ENCODE measurements around the gene GTF2IRD1. TPM values are rescaled to one million over a fixed set of nuclear protein-coding genes. Genes with fewer than 3 reads are reported as not detected.

The GTF2IRD1 gene
- total RNA-seq, 2 donors from 2014 or later, result not detected

GRCh38 chr7:74570533-74571156, 116.9 kb downstream of the GTF2IRD1 start:
- Mint-ChIP-seq H3K4me3 (no peak overlapping the region), H3K4me1 (ENCODE audit: low read depth in 2 of 2) (peaks cover 0 to 8% of the 10 kb centered on the region in 2 donors), H3K27ac (no peak overlapping the region), H3K27me3 (peaks cover 0 to 10% of the 10 kb centered on the region in 2 donors), H3K9me3 (no peaks in the 10 kb centered on the region), H3K36me3 (no peaks in the 10 kb centered on the region)
- ATAC-seq, result no peak
- no peak for DNase-seq (ENCODE audit: low spot score)

- peaks cover 0 to 8% of the 10 kb centered on the region in 2 donors for H3K4me1 Mint-ChIP-seq (ENCODE audit: low read depth in 2 of 2)
- ATAC-seq (no peak), DNase-seq (ENCODE audit: low spot score) (no peak)
- no peak overlapping the region for H3K27ac Mint-ChIP-seq
- H3K36me3 Mint-ChIP-seq, result no peaks in the 10 kb centered on the region
- H3K4me3 Mint-ChIP-seq, result no peak overlapping the region
- peaks cover 0 to 10% of the 10 kb centered on the region in 2 donors for H3K27me3 Mint-ChIP-seq
- H3K9me3 Mint-ChIP-seq, result no peaks in the 10 kb centered on the region
Observed at GRCh38 chr7:74572301-74572979, 118.7 kb downstream of the GTF2IRD1 start.

- no peaks in the 10 kb centered on the region for H3K36me3 Mint-ChIP-seq
- no peak overlapping the region for H3K27ac Mint-ChIP-seq
- H3K27me3 Mint-ChIP-seq, result peaks cover 0 to 7% of the 10 kb centered on the region in 2 donors
- DNase-seq (ENCODE audit: low spot score), result no peak
- no peaks in the 10 kb centered on the region for H3K9me3 Mint-ChIP-seq
- no peak overlapping the region for H3K4me3 Mint-ChIP-seq
- H3K4me1 Mint-ChIP-seq (ENCODE audit: low read depth in 2 of 2), result peaks cover 0 to 8% of the 10 kb centered on the region in 2 donors
- peak in 1 of 2 donors; percentile 16 for ATAC-seq
Observed at GRCh38 chr7:74573512-74573911, 119.8 kb downstream of the GTF2IRD1 start.

- Mint-ChIP-seq H3K27ac (no peak overlapping the region), H3K27me3 (peaks cover 0 to 4% of the 10 kb centered on the region in 2 donors), H3K4me1 (ENCODE audit: low read depth in 2 of 2) (peaks cover 0 to 2% of the 10 kb centered on the region in 2 donors), H3K9me3 (no peaks in the 10 kb centered on the region), H3K4me3 (no peak overlapping the region), H3K36me3 (no peaks in the 10 kb centered on the region)
- no peak for DNase-seq (ENCODE audit: low spot score)
- ATAC-seq, result no peak
Observed at GRCh38 chr7:74575083-74575784, 121.5 kb downstream of the GTF2IRD1 start.

GRCh38 chr7:74575811-74576210, 122.1 kb downstream of the GTF2IRD1 start:
- H3K27me3 Mint-ChIP-seq, result peaks cover 0 to 4% of the 10 kb centered on the region in 2 donors
- ATAC-seq, result no peak

GRCh38 chr7:74579800-74580685, 126.3 kb downstream of the GTF2IRD1 start:
- ATAC-seq (no peak), DNase-seq (ENCODE audit: low spot score) (no peak)
- H3K4me3 Mint-ChIP-seq, result no peak overlapping the region
- H3K9me3 Mint-ChIP-seq, result no peaks in the 10 kb centered on the region
- H3K27ac Mint-ChIP-seq, result no peak overlapping the region
- no peaks in the 10 kb centered on the region for H3K36me3 Mint-ChIP-seq
- peaks cover 0 to 4% of the 10 kb centered on the region in 2 donors for H3K27me3 Mint-ChIP-seq
- no peaks in the 10 kb centered on the region for H3K4me1 Mint-ChIP-seq (ENCODE audit: low read depth in 2 of 2)

More at GRCh38 chr7:74575811-74576210, 122.1 kb downstream of the GTF2IRD1 start:
- Mint-ChIP-seq H3K4me3 (no peak overlapping the region), H3K9me3 (no peaks in the 10 kb centered on the region), H3K27ac (no peak overlapping the region), H3K4me1 (ENCODE audit: low read depth in 2 of 2) (peaks cover 0 to 2% of the 10 kb centered on the region in 2 donors), H3K36me3 (no peaks in the 10 kb centered on the region)
- no peak for DNase-seq (ENCODE audit: low spot score)

- ATAC-seq (no peak), DNase-seq (ENCODE audit: low spot score) (no peak)
- Mint-ChIP-seq H3K9me3 (no peaks in the 10 kb centered on the region), H3K4me3 (no peak overlapping the region), H3K27ac (no peak overlapping the region), H3K27me3 (no peaks in the 10 kb centered on the region), H3K36me3 (no peaks in the 10 kb centered on the region), H3K4me1 (ENCODE audit: low read depth in 2 of 2) (no peaks in the 10 kb centered on the region)
Observed at GRCh38 chr7:74581916-74582440, 128.3 kb downstream of the GTF2IRD1 start.

- ATAC-seq (no peak), DNase-seq (ENCODE audit: low spot score) (no peak)
- Mint-ChIP-seq H3K9me3 (no peaks in the 10 kb centered on the region), H3K27me3 (no peaks in the 10 kb centered on the region), H3K36me3 (no peaks in the 10 kb centered on the region), H3K27ac (no peak overlapping the region), H3K4me3 (no peak overlapping the region), H3K4me1 (ENCODE audit: low read depth in 2 of 2) (no peaks in the 10 kb centered on the region)
Observed at GRCh38 chr7:74582447-74583039, 128.8 kb downstream of the GTF2IRD1 start.

- Mint-ChIP-seq H3K4me1 (ENCODE audit: low read depth in 2 of 2) (no peaks in the 10 kb centered on the region), H3K27ac (no peak overlapping the region), H3K4me3 (no peak overlapping the region), H3K27me3 (no peaks in the 10 kb centered on the region), H3K9me3 (no peaks in the 10 kb centered on the region), H3K36me3 (no peaks in the 10 kb centered on the region)
- no peak for ATAC-seq
- DNase-seq (ENCODE audit: low spot score), result no peak
Observed at GRCh38 chr7:74583630-74584029, 129.9 kb downstream of the GTF2IRD1 start.

- Mint-ChIP-seq H3K27ac (no peak overlapping the region), H3K4me3 (no peak overlapping the region), H3K27me3 (no peaks in the 10 kb centered on the region), H3K9me3 (no peaks in the 10 kb centered on the region), H3K36me3 (no peaks in the 10 kb centered on the region), H3K4me1 (ENCODE audit: low read depth in 2 of 2) (no peaks in the 10 kb centered on the region)
- ATAC-seq (no peak), DNase-seq (ENCODE audit: low spot score) (no peak)
Observed at GRCh38 chr7:74584160-74584954, 130.7 kb downstream of the GTF2IRD1 start.

- Mint-ChIP-seq H3K36me3 (no peaks in the 10 kb centered on the region), H3K9me3 (no peaks in the 10 kb centered on the region), H3K4me1 (ENCODE audit: low read depth in 2 of 2) (no peaks in the 10 kb centered on the region), H3K27me3 (no peaks in the 10 kb centered on the region), H3K27ac (no peak overlapping the region), H3K4me3 (no peak overlapping the region)
- ATAC-seq (no peak), DNase-seq (ENCODE audit: low spot score) (no peak)
Observed at GRCh38 chr7:74585844-74586243, 132.1 kb downstream of the GTF2IRD1 start.

Data from natural killer cell treated with Interleukin-12 subunit alpha and Interleukin-12 subunit beta and Interleukin-15 and Interleukin-18, amount 100 ng/mL, for 72 hours (primary cell).